ENCODE results near the gene UVRAG. TPM values are rescaled to one million over a fixed set of nuclear protein-coding genes. Genes with fewer than 3 reads are reported as not detected.

The UVRAG gene
- total RNA-seq, 1 experiment from 2014 or later, result 31.3 TPM

DNA sequence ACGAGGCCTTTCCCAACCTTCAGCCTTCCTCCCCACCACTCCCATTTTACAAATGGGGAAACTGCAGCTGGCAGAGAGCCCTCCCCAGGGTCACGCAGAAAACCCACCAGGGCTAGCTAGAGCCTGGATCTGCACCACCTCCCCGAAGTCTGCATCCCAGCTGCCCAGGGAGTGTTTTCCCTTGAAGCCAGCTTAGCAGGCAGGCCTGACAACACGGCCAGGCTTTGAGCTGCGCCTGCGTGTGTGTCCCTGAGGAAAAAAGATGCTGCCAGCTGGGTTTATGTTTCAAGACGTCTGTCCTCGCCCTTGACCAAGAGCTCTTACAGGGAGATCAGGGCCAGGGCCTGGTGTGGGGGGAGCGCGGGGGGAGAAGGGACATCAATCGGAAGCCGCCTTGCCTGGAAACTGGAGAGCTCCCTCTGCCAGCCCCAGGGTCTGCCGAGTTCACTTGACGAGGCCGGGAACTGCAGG lies 371.0 kb downstream of the UVRAG start:
- H3K9me3 Mint-ChIP-seq (ENCODE audit: unreplicated experiment), result no peaks in the 10 kb centered on the region
- Histone ChIP-seq H3K27me3 (replicated peaks; ENCODE audit: control insufficient read depth, insufficient read depth, low read length) (no peaks in the 10 kb centered on the region), H3K36me3 (ENCODE audit: control insufficient read depth, insufficient read depth, low read length) (no peaks in the 10 kb centered on the region), H3K4me1 (no peaks in the 10 kb centered on the region), H3K9me3 (no peaks in the 10 kb centered on the region), H3K4me3 (ENCODE audit: low read depth, low read length) (no peak overlapping the region)
- H3K36me3 Mint-ChIP-seq (ENCODE audit: insufficient read depth, unreplicated experiment), result peaks cover 15% of the 10 kb centered on the region
- no peaks in the 10 kb centered on the region for H3K4me1 Mint-ChIP-seq (ENCODE audit: low read depth, unreplicated experiment)
- POLR2A ChIA-PET, result no interaction called here
- CTCF ChIA-PET, result interaction anchor here (1.3 kb wide), 1 partner anchor 22 kb away, joined by 3 read pairs; no protein-coding TSS in a partner anchor
- intact Hi-C loops (cut with micrococcal nuclease; ENCODE audit: unreplicated experiment), result no loop called here
- no peak overlapping the region for H3K4me3 Mint-ChIP-seq (ENCODE audit: unreplicated experiment)
- BruUV-seq (replicated peaks), result no TSS peak
- H3K27ac Mint-ChIP-seq (ENCODE audit: unreplicated experiment), result no peak overlapping the region
- no peak for DNase-seq
- TF ChIP-seq CTCF (IDR thresholded peaks at IDR 0.05; ENCODE audit: insufficient read depth in 1 of 2, low read depth in 1 of 2, low read length in 1 of 2, severe bottlenecking in 1 of 2, unreplicated experiment in 1 of 2), result no peak
- no peaks in the 10 kb centered on the region for H3K27me3 Mint-ChIP-seq (ENCODE audit: insufficient read depth, unreplicated experiment)

GRCh38 chr11:76186776-76187279 lies 371.8 kb downstream of the UVRAG start:
- H3K9me3 ChIP-seq, result no peaks in the 10 kb centered on the region
- no peaks in the 10 kb centered on the region for H3K36me3 ChIP-seq (ENCODE audit: control insufficient read depth, insufficient read depth, low read length)
- no TSS peak for BruUV-seq (replicated peaks)
- ChIA-PET CTCF (interaction anchor here (1.4 kb wide), 1 partner anchor 21 kb away, joined by 6 read pairs; no protein-coding TSS in a partner anchor), POLR2A (no interaction called here)
- H3K4me1 Mint-ChIP-seq (ENCODE audit: low read depth, unreplicated experiment), result no peaks in the 10 kb centered on the region
- no peaks in the 10 kb centered on the region for H3K27me3 ChIP-seq (replicated peaks; ENCODE audit: control insufficient read depth, insufficient read depth, low read length)
- no peaks in the 10 kb centered on the region for H3K9me3 Mint-ChIP-seq (ENCODE audit: unreplicated experiment)
- no peaks in the 10 kb centered on the region for H3K4me1 ChIP-seq
- no peak overlapping the region for H3K27ac Mint-ChIP-seq (ENCODE audit: unreplicated experiment)
- no peak for TF ChIP-seq CTCF (IDR thresholded peaks at IDR 0.05; ENCODE audit: insufficient read depth in 1 of 2, low read depth in 1 of 2, low read length in 1 of 2, severe bottlenecking in 1 of 2, unreplicated experiment in 1 of 2)
- intact Hi-C loops (cut with micrococcal nuclease; ENCODE audit: unreplicated experiment), result no loop called here
- peaks cover 15% of the 10 kb centered on the region for H3K36me3 Mint-ChIP-seq (ENCODE audit: insufficient read depth, unreplicated experiment)
- H3K4me3 ChIP-seq (ENCODE audit: low read depth, low read length), result no peak overlapping the region
- no peak for DNase-seq
- no peak overlapping the region for H3K4me3 Mint-ChIP-seq (ENCODE audit: unreplicated experiment)
- no peaks in the 10 kb centered on the region for H3K27me3 Mint-ChIP-seq (ENCODE audit: insufficient read depth, unreplicated experiment)

DNA sequence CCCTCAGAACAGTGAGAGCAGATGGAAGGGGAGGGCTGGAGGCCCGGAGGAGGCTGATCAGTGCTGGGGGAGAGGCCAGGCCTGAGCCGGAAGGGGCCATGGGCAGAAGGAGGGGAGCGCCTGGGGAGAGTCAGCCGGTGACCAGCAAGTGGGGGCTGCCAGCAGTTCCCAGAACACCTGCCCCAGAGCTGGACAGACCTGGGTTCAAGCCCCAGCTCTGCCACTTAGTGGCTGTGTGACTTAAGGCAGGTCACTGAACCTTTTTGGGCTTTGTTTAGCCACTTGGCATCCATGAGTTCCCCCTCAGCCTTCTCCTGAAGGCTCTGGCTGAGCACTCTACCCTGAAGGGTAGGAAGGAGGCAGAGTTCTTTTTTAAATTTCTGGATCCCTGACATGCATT lies 373.9 kb downstream of the UVRAG start:
- Histone ChIP-seq H3K4me1 (no peaks in the 10 kb centered on the region), H3K36me3 (ENCODE audit: control insufficient read depth, insufficient read depth, low read length) (peaks cover 2% of the 10 kb centered on the region; the same call in 1 of the 2 replicates), H3K27me3 (replicated peaks; ENCODE audit: control insufficient read depth, insufficient read depth, low read length) (no peaks in the 10 kb centered on the region), H3K4me3 (ENCODE audit: low read depth, low read length) (no peak overlapping the region), H3K9me3 (no peaks in the 10 kb centered on the region)
- intact Hi-C loops (cut with micrococcal nuclease; ENCODE audit: unreplicated experiment), result no loop called here
- Mint-ChIP-seq H3K4me3 (ENCODE audit: unreplicated experiment) (no peak overlapping the region), H3K9me3 (ENCODE audit: unreplicated experiment) (no peaks in the 10 kb centered on the region), H3K36me3 (ENCODE audit: insufficient read depth, unreplicated experiment) (peaks cover 29% of the 10 kb centered on the region), H3K27me3 (ENCODE audit: insufficient read depth, unreplicated experiment) (no peaks in the 10 kb centered on the region), H3K27ac (ENCODE audit: unreplicated experiment) (peak overlapping the region; percentile 1), H3K4me1 (ENCODE audit: low read depth, unreplicated experiment) (no peaks in the 10 kb centered on the region)
- DNase-seq, result no peak
- TF ChIP-seq CTCF (IDR thresholded peaks at IDR 0.05; ENCODE audit: insufficient read depth in 1 of 2, low read depth in 1 of 2, low read length in 1 of 2, severe bottlenecking in 1 of 2, unreplicated experiment in 1 of 2), result no peak
- no TSS peak for BruUV-seq (replicated peaks)
- POLR2A ChIA-PET, result no interaction called here
- CTCF ChIA-PET, result no interaction called here

Data from Caco-2 (cell line).